ENCODE data around the gene PPFIA4.

The PPFIA4 gene

GRCh38 chr1:203057911-203058675 is 31.8 kb downstream of the PPFIA4 start:
- no peak for DNase-seq (ENCODE audit: low spot score)

GRCh38 chr1:203058676-203058935 is 32.3 kb downstream of the PPFIA4 start:
- no peak for DNase-seq (ENCODE audit: low spot score)

GRCh38 chr1:203059485-203059884 is 33.2 kb downstream of the PPFIA4 start:
- DNase-seq (ENCODE audit: low spot score): no peak

- no peak for DNase-seq (ENCODE audit: low spot score)
Observed at GRCh38 chr1:203060115-203060514, 33.8 kb downstream of the PPFIA4 start.

- no peak for DNase-seq (ENCODE audit: low spot score)
Observed at GRCh38 chr1:203063287-203063686, 37.0 kb downstream of the PPFIA4 start.

- DNase-seq (ENCODE audit: low spot score): no peak
Observed at GRCh38 chr1:203065191-203065590, 38.9 kb downstream of the PPFIA4 start.

GRCh38 chr1:203065986-203066385 is 39.7 kb downstream of the PPFIA4 start:
- DNase-seq (ENCODE audit: low spot score): no peak

GRCh38 chr1:203066965-203067364 is 40.7 kb downstream of the PPFIA4 start:
- DNase-seq (ENCODE audit: low spot score): no peak

GRCh38 chr1:203069030-203069747 is 42.9 kb downstream of the PPFIA4 start:
- peak; percentile 40 for DNase-seq (ENCODE audit: low spot score)

- DNase-seq (ENCODE audit: low spot score): no peak
Observed at GRCh38 chr1:203072002-203072602, 45.8 kb downstream of the PPFIA4 start.

- no peak for DNase-seq (ENCODE audit: low spot score)
Observed at GRCh38 chr1:203072911-203073310, 46.6 kb downstream of the PPFIA4 start.

GRCh38 chr1:203073469-203073868 is 47.2 kb downstream of the PPFIA4 start:
- DNase-seq (ENCODE audit: low spot score): no peak

GRCh38 chr1:203074610-203075009 is 48.3 kb downstream of the PPFIA4 start:
- DNase-seq (ENCODE audit: low spot score): no peak

- DNase-seq (ENCODE audit: low spot score): no peak
Observed at GRCh38 chr1:203075236-203076030, 49.1 kb downstream of the PPFIA4 start.

GRCh38 chr1:203076031-203076511 is 49.8 kb downstream of the PPFIA4 start:
- DNase-seq (ENCODE audit: low spot score): no peak

GRCh38 chr1:203077367-203077766 is 51.1 kb downstream of the PPFIA4 start:
- DNase-seq (ENCODE audit: low spot score): no peak

- DNase-seq (ENCODE audit: low spot score): no peak
Observed at GRCh38 chr1:203077956-203078355, 51.7 kb downstream of the PPFIA4 start.

- DNase-seq (ENCODE audit: low spot score): no peak
Observed at GRCh38 chr1:203078478-203078877, 52.2 kb downstream of the PPFIA4 start.

GRCh38 chr1:203080456-203080855 is 54.2 kb downstream of the PPFIA4 start:
- DNase-seq (ENCODE audit: low spot score): no peak

- no peak for DNase-seq (ENCODE audit: low spot score)
Observed at GRCh38 chr1:203081465-203082230, 55.4 kb downstream of the PPFIA4 start.

GRCh38 chr1:203082231-203082505 is 55.9 kb downstream of the PPFIA4 start:
- no peak for DNase-seq (ENCODE audit: low spot score)
